ENCODE results near the gene INTS7.

INTS7 gene

GRCh38 chr1:211901945-211902344 lies 133.4 kb downstream of the INTS7 start:
- no peak for DNase-seq

- DNase-seq: no peak
Observed at GRCh38 chr1:211900441-211900840, 134.9 kb downstream of the INTS7 start.

DNA sequence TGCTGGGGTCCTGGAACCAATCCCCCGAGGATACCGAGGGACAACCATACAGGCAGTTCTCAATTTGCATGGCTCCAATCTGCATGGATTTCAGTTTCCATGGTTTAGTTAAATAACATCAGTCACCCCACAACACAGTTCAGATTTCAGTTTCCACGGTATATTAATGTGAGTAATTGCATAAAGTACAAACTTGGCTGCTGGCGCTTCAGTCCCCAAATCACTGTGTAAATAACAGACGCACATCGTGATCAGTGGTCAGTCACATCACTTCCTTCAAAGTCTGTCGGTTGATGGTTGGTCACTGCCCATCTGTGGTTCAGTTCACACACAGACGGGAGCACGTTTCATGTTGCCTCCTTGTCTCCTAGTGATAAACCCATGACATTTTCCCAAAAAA lies 138.4 kb downstream of the INTS7 start:
- DNase-seq: no peak

- no peak for DNase-seq
Observed at GRCh38 chr1:211895126-211895759, 140.1 kb downstream of the INTS7 start.

DNA sequence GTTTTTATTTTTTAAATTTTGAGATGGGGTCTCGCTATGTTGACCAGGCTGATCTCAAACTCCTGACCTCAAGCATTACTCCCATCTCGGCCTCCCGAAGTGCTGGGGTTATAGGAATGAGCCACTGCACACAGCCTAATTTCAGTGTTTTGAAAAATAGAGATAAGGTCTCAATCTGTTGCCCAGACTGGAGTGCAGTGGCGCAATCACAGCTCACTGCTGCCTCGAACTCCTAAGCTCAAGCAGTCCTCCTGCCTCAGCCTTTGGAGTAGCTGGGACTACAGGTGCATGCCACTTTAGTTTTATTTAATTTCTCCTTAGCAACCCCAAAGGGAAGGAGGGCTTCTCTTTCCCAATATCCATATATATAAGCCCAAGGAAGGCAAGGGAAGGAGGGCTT lies 141.0 kb downstream of the INTS7 start:
- DNase-seq: no peak

- no peak for DNase-seq
Observed at GRCh38 chr1:211893260-211893659, 142.1 kb downstream of the INTS7 start.

DNA sequence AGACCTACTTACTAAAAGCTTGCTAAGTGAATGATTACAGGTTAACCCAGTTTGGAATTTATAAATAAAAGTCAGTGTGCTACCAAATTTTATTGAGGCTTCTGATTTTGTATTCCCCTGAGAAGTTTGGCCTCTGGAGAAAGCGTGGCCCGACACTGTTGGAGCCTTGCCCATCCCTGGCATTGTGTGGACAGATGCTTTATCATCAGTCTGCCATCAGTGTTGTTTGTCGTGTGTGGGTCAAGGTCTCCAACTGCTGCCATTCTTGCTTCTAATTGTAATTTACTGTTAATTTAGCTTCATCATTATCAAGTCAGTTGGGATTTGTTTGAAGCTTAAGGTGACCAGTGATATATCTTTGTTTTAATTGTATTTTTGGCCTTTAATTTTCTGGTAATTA lies 142.8 kb downstream of the INTS7 start:
- no peak for DNase-seq

- no peak for DNase-seq
Observed at GRCh38 chr1:211891708-211892107, 143.6 kb downstream of the INTS7 start.
